ENCODE data around the gene KCNMA1. TPM values are rescaled to one million over a fixed set of nuclear protein-coding genes. Genes with fewer than 3 reads are reported as not detected.

KCNMA1 gene
- total RNA-seq, 1 donor, result 77.8 TPM

GRCh38 chr10:77550378-77550777, 87.2 kb downstream of the KCNMA1 start:
- peaks cover 13% of the 10 kb centered on the region for H3K79me2 ChIP-seq (ENCODE audit: insufficient read depth, low read length)
- H3K9me3 ChIP-seq (ENCODE audit: low read depth, low read length), result no peaks in the 10 kb centered on the region
- no peak for DNase-seq (ENCODE audit: insufficient read length, low spot score, missing footprints)
- no peaks in the 10 kb centered on the region for H4K20me1 ChIP-seq (ENCODE audit: insufficient read depth, low read length)
- H3K4me1 ChIP-seq (ENCODE audit: insufficient read depth, low read length), result peaks cover 14% of the 10 kb centered on the region
- TF ChIP-seq CTCF (IDR thresholded peaks at IDR 0.05; ENCODE audit: extremely low read depth, low read depth, low read length), result no peak
- no peak overlapping the region for H3K27ac ChIP-seq (ENCODE audit: low read depth, low read length)
- no peak overlapping the region for H3K4me2 ChIP-seq (ENCODE audit: insufficient read depth, low read length)
- no peaks in the 10 kb centered on the region for H3K36me3 ChIP-seq (ENCODE audit: insufficient read depth, low read length)
- no peak overlapping the region for H2AFZ ChIP-seq (ENCODE audit: low read length)
- no peaks in the 10 kb centered on the region for H3K27me3 ChIP-seq (ENCODE audit: insufficient read depth, low read length)
- no peak overlapping the region for H3K4me3 ChIP-seq (ENCODE audit: insufficient read depth, low read length)

GRCh38 chr10:77548671-77549070, 88.9 kb downstream of the KCNMA1 start:
- no peaks in the 10 kb centered on the region for H3K9me3 ChIP-seq (ENCODE audit: low read depth, low read length)
- H3K27me3 ChIP-seq (ENCODE audit: insufficient read depth, low read length), result no peaks in the 10 kb centered on the region
- H3K27ac ChIP-seq (ENCODE audit: low read depth, low read length), result no peak overlapping the region
- TF ChIP-seq CTCF (IDR thresholded peaks at IDR 0.05; ENCODE audit: extremely low read depth, low read depth, low read length), result no peak
- no peaks in the 10 kb centered on the region for H3K36me3 ChIP-seq (ENCODE audit: insufficient read depth, low read length)
- no peak overlapping the region for H3K4me3 ChIP-seq (ENCODE audit: insufficient read depth, low read length)
- H2AFZ ChIP-seq (ENCODE audit: low read length), result no peak overlapping the region
- no peaks in the 10 kb centered on the region for H4K20me1 ChIP-seq (ENCODE audit: insufficient read depth, low read length)
- peaks cover 13% of the 10 kb centered on the region for H3K79me2 ChIP-seq (ENCODE audit: insufficient read depth, low read length)
- peaks cover 8% of the 10 kb centered on the region for H3K4me1 ChIP-seq (ENCODE audit: insufficient read depth, low read length)
- no peak overlapping the region for H3K4me2 ChIP-seq (ENCODE audit: insufficient read depth, low read length)
- DNase-seq (ENCODE audit: insufficient read length, low spot score, missing footprints), result no peak

- Histone ChIP-seq H3K4me2 (ENCODE audit: insufficient read depth, low read length) (no peak overlapping the region), H3K36me3 (ENCODE audit: insufficient read depth, low read length) (no peaks in the 10 kb centered on the region), H3K79me2 (ENCODE audit: insufficient read depth, low read length) (peaks cover 9% of the 10 kb centered on the region), H3K4me3 (ENCODE audit: insufficient read depth, low read length) (no peak overlapping the region), H4K20me1 (ENCODE audit: insufficient read depth, low read length) (no peaks in the 10 kb centered on the region), H3K4me1 (ENCODE audit: insufficient read depth, low read length) (peaks cover 8% of the 10 kb centered on the region), H3K9me3 (ENCODE audit: low read depth, low read length) (no peaks in the 10 kb centered on the region), H3K27ac (ENCODE audit: low read depth, low read length) (no peak overlapping the region), H2AFZ (ENCODE audit: low read length) (no peak overlapping the region), H3K27me3 (ENCODE audit: insufficient read depth, low read length) (no peaks in the 10 kb centered on the region)
- no peak for TF ChIP-seq CTCF (IDR thresholded peaks at IDR 0.05; ENCODE audit: extremely low read depth, low read depth, low read length)
- no peak for DNase-seq (ENCODE audit: insufficient read length, low spot score, missing footprints)
These were observed 89.5 kb downstream of the KCNMA1 start for GRCh38 chr10:77548157-77548556.

GRCh38 chr10:77547307-77548050, 90.1 kb downstream of the KCNMA1 start:
- no peak for TF ChIP-seq CTCF (IDR thresholded peaks at IDR 0.05; ENCODE audit: extremely low read depth, low read depth, low read length)
- Histone ChIP-seq H3K27ac (ENCODE audit: low read depth, low read length) (no peak overlapping the region), H2AFZ (ENCODE audit: low read length) (no peak overlapping the region), H3K27me3 (ENCODE audit: insufficient read depth, low read length) (no peaks in the 10 kb centered on the region), H3K79me2 (ENCODE audit: insufficient read depth, low read length) (peaks cover 9% of the 10 kb centered on the region), H3K4me1 (ENCODE audit: insufficient read depth, low read length) (peaks cover 8% of the 10 kb centered on the region), H3K4me3 (ENCODE audit: insufficient read depth, low read length) (no peak overlapping the region), H3K36me3 (ENCODE audit: insufficient read depth, low read length) (no peaks in the 10 kb centered on the region), H3K4me2 (ENCODE audit: insufficient read depth, low read length) (no peak overlapping the region), H3K9me3 (ENCODE audit: low read depth, low read length) (no peaks in the 10 kb centered on the region), H4K20me1 (ENCODE audit: insufficient read depth, low read length) (no peaks in the 10 kb centered on the region)
- no peak for DNase-seq (ENCODE audit: insufficient read length, low spot score, missing footprints)

All from osteoblast (primary cell).